Stomach (tissue), 4 donors: Measurements from ENCODE around the gene IRF5.

Experiments used
- CTCF ChIP-seq, 7 experiments: fragments of 450-650 bp in 4 of 7; fragments of 200-600 bp in 3 of 7; sonication (generic) in 3 of 7; IDR thresholded peaks; one replicate each; pipeline ENCODE4 v1.5.1; 2016 to 2019; ENCODE audit warnings: antibody characterized with exemption in 7 of 7, control low read depth in 2 of 7, mild to moderate bottlenecking in 1 of 7
- EP300 ChIP-seq: sonication (generic); formaldehyde crosslinking; IDR thresholded peaks from one replicate; pipeline ENCODE4 v1.6.1; 2017; ENCODE audit warnings: antibody characterized with exemption
- POLR2A ChIP-seq, 4 donors: fragments of 450-650 bp; IDR thresholded peaks; one replicate each; pipeline ENCODE4 v1.6.1; 2016; ENCODE audit warnings: antibody characterized with exemption in 4 of 4, control low read depth in 2 of 4, mild to moderate bottlenecking in 1 of 4, moderate library complexity in 1 of 4
- POLR2AphosphoS5 ChIP-seq, 3 donors: sonication (generic); formaldehyde crosslinking; IDR thresholded peaks; one replicate each; pipeline ENCODE4 v1.6.1; 2016; ENCODE audit warnings: antibody characterized with exemption in 3 of 3

GRCh38 chr7:128917122-128917521 is 20.6 kb upstream of the IRF5 start:
- TF ChIP-seq CTCF (IDR thresholded peaks at IDR 0.05) (no peak), POLR2A (IDR thresholded peaks at IDR 0.05) (no peak), EP300 (no peak), POLR2AphosphoS5 (IDR thresholded peaks at IDR 0.05) (no peak)
